GM21529 (cell line): Measurements from ENCODE around the gene PRPF39.
A peak's percentile ranks its signal among the peaks of the same experiment; 100 is the strongest.
"Not testable (repeated sequence)": the region's sequence is repeated elsewhere in the genome, so short reads cannot be mapped to it uniquely, and the experiment has no call there.

Experiments used
- ATAC-seq: cut with Tn5 transposase; IDR thresholded peaks from one replicate; pipeline ENCODE4 v1.9.1; 2021; ENCODE audit not compliant: unreplicated experiment

Gene PRPF39

GRCh38 chr14:45135659-45136395 is 51.9 kb downstream of the PRPF39 start, which contains the start of gene FANCM:
Gene FANCM (plus strand): TSS chr14:45135930. CDS start chr14:45136032, 102 bp downstream.
- ATAC-seq, result peak; percentile 38

DNA sequence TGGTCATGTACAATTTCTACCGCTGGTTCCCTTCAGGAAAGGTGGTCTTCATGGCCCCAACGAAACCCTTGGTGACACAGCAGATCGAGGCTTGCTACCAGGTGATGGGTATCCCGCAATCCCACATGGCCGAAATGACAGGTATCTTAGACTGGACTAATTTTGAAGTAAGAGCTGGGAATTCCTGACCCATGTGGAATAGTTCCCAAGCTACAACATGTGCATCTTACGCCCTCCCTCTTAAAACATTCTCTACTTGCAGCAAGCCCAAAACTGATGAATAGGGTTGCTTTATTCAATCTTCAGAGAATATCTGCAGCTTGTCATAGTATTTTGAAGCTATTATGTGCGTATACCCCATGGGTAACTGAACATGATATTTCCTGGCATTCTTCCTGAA is 52.5 kb downstream of the PRPF39 start:
- no peak for ATAC-seq

DNA sequence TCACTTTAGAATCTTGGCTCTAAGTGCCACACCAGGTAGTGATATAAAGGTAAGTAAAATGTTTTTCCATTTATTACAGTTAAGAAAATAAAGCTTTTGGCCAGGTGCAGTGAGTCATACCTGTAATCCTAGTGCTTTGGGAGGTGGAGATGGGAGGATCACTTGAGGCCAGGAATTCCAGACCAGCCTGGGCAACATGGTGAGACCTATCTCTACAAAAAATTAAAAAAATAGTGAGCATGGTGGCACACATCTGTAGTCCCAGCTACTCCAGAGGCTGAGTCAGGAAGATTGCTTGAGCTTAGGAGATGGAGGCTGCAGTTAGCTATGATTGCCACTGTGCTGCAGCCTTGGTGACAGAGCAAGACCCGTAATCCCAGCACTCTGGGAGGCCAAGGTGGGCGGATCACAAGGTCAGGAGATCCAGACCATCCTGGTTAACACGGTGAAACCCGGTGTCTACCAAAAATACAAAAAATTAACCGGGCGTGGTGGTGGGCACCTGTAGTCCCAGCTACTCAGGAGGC is 56.8 kb downstream of the PRPF39 start:
- ATAC-seq, result no peak

DNA sequence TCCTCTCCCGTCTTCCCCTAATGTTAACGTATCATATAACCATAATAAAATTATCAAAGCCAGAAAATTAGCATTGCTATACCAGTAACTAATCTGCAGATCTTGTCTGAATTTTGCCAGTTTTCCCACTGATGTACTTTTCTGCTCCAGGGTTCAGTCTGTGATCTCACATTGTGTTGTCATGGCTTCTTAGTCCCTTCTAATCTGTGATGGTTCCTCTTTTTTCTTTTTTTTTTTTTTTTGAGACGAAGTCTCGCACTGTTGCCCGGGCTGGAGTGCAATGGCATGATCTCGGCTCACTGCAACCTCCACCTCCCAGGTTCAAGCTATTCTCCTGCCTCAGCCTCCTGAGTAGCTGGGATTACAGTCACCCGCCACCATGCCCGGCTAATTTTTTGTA is 58.2 kb downstream of the PRPF39 start:
- not testable (repeated sequence) for ATAC-seq

DNA sequence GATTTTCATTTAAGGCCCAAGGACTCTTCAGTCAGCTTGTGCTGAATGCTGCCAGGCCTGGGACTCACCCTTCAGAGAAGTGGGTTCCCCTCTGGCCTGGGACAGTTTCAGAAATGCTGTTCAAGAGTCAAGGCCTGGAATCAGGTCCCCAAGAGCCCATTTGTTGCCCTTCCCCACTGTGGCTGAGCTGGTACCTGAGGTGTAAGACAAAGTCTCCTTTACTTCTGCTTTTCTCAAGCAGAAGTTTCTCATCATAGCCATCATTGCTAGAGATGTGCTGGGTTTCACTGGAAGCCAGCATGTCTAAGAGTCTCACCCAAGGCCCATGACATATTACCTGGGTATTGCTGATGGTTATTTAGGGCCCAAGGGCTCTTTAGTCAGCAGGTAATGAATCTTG is 60.7 kb downstream of the PRPF39 start:
- peak; percentile 51 for ATAC-seq

- peak; percentile 69 for ATAC-seq
These were observed 61.3 kb downstream of the PRPF39 start for GRCh38 chr14:45145214-45145613.

GRCh38 chr14:45149602-45150001 is 65.7 kb downstream of the PRPF39 start:
- ATAC-seq, result no peak

DNA sequence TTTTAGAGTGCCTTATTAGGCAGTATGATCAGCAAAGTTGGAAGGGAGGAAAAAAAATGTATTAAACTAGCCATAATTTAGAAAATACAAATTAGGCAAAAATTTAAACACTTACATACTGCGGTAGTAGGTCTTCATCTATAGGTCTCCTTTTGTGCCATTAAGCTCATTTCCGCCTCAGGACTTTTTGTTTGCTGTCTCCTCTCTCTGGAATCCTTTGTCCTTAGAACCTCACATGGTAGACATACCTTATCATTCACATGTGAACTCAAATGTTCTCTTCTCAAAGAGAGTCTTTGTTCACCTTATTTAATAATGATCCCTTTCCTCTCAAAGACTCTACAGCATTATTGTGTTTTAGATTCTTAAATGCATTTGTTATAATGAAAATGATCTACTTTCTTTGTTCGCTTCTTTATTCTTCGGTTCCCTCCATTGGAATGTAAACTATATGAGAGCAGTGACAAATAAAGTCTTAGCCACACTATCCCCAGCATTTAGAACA is 66.5 kb downstream of the PRPF39 start:
- no peak for ATAC-seq

GRCh38 chr14:45156067-45156466 is 72.2 kb downstream of the PRPF39 start:
- no peak for ATAC-seq
